A549 (cell line): ENCODE data around the gene CMTM3. TPM values are rescaled to one million over a fixed set of nuclear protein-coding genes. Genes with fewer than 3 reads are reported as not detected.
"Not testable (repeated sequence)": the region's sequence is repeated elsewhere in the genome, so short reads cannot be mapped to it uniquely, and the experiment has no call there.

ENCODE experiments used
- ATAC-seq, 2 experiments: fragments of 200-7000 bp in 1 of 2; fragments of >200 bp in 1 of 2; cut with Nextera tagmentation in 1 of 2; cut with Tn5 transposase in 1 of 2; 3 replicates each; pipeline versions ENCODE4 v1.8.0 to v1.9.1; 2018 to 2020; ENCODE audit warnings: mild to moderate bottlenecking in 1 of 2, moderate library complexity in 1 of 2
- CTCF ChIA-PET: fragments of 300-600 bp; sonication (Branson Sonifier 250); formaldehyde crosslinking; extraction: SDS; loops from one replicate; lab custom pipeline; 2021; ENCODE audit warnings: antibody characterized with exemption, inconsistent platforms; lab: Yijun Ruan, JAX
- POLR2A ChIA-PET: fragments of 350-600 bp; formaldehyde crosslinking; extraction: SDS; loops from one replicate; lab custom pipeline; 2021; ENCODE audit warnings: antibody characterized with exemption, inconsistent platforms; lab: Yijun Ruan, JAX
- DNase-seq, 2 experiments: peaks; one replicate each; pipeline versions ENCODE4 v3.0.0 to v3.0.0-alpha.2; 2011 to 2016; ENCODE audit warnings: low read depth in 1 of 2, low spot score in 1 of 2
- FAIRE-seq: peaks from 2 replicates; lab custom pipeline; 2011; peaks lifted over from hg19 to GRCh38; lab: Jason Lieb, UNC
- H3K27ac ChIP-seq, 2 experiments: fragments of >200 bp; sonication (Bioruptor Twin); formaldehyde crosslinking; 3 replicates each; pipeline ENCODE4 v1.5.1; 2016 to 2017
- H3K4me1 ChIP-seq: fragments of >200 bp; sonication (Bioruptor Twin); formaldehyde crosslinking; 3 replicates; pipeline ENCODE4 v1.6.1; 2016
- H3K4me2 ChIP-seq: fragments of >200 bp; sonication (Bioruptor Twin); formaldehyde crosslinking; 3 replicates; pipeline ENCODE4 v1.6.1; 2016
- H3K4me3 ChIP-seq: fragments of >200 bp; sonication (Bioruptor Twin); formaldehyde crosslinking; 3 replicates; pipeline ENCODE4 v1.5.1; 2016
- H3K9me3 ChIP-seq: fragments of >200 bp; sonication (Bioruptor Twin); formaldehyde crosslinking; 3 replicates; pipeline ENCODE4 v1.6.1; 2016
- ATOH8 ChIP-seq: fragments of 250-450 bp; sonication (Bioruptor Pico); IDR thresholded peaks from 2 replicates; pipeline ENCODE4 v1.5.0; 2020; ENCODE audit warnings: low read depth, mild to moderate bottlenecking, moderate library complexity
- CEBPB ChIP-seq, 2 experiments: fragments of >200 bp in 1 of 2; sonication (Bioruptor Twin) in 1 of 2; formaldehyde crosslinking in 1 of 2; IDR thresholded peaks; 2 replicates each; pipeline ENCODE4 v1.6.1; 2012 to 2016
- CHD2 ChIP-seq: fragments of 150-350 bp; IDR thresholded peaks from 2 replicates; pipeline ENCODE4 v1.6.1; 2014; ENCODE audit warnings: low read length; ENCODE audit not compliant: partially characterized antibody
- ESRRA ChIP-seq: fragments of 150-350 bp; IDR thresholded peaks from 2 replicates; pipeline ENCODE4 v1.6.1; 2014; ENCODE audit warnings: mild to moderate bottlenecking, low read length, borderline replicate concordance
- FOSL2 ChIP-seq, 2 experiments: fragments of 450-650 bp in 1 of 2; fragments of >200 bp in 1 of 2; sonication (Bioruptor Twin) in 1 of 2; formaldehyde crosslinking; IDR thresholded peaks; 2 replicates each; pipeline versions ENCODE4 v1.5.0 to v1.6.1; 2016 to 2020; ENCODE audit warnings: mild to moderate bottlenecking in 1 of 2, moderate library complexity in 1 of 2
- FOXS1 ChIP-seq: fragments of 250-450 bp; sonication (Bioruptor Pico); IDR thresholded peaks from 2 replicates; pipeline ENCODE4 v1.5.0; 2020; ENCODE audit warnings: mild to moderate bottlenecking, moderate library complexity
- HDAC2 ChIP-seq: fragments of 200-600 bp; sonication (generic); IDR thresholded peaks from 2 replicates; pipeline ENCODE4 v1.6.1; 2016
- HOXA7 ChIP-seq: fragments of 250-450 bp; sonication (Bioruptor Pico); IDR thresholded peaks from 2 replicates; pipeline ENCODE4 v1.5.0; 2020; ENCODE audit warnings: mild to moderate bottlenecking, moderate library complexity
- HOXB13 ChIP-seq: fragments of 250-450 bp; sonication (Bioruptor Pico); IDR thresholded peaks from 2 replicates; pipeline ENCODE4 v1.5.0; 2020; ENCODE audit warnings: low read depth, mild to moderate bottlenecking, moderate library complexity
- HOXB5 ChIP-seq: fragments of 250-450 bp; sonication (Bioruptor Pico); IDR thresholded peaks from 2 replicates; pipeline ENCODE4 v1.5.0; 2020; ENCODE audit warnings: mild to moderate bottlenecking, moderate library complexity
- JUN ChIP-seq, 2 experiments: fragments of >200 bp; sonication (Bioruptor Twin); formaldehyde crosslinking; IDR thresholded peaks; 2 replicates in 1 of 2; 3 replicates in 1 of 2; pipeline ENCODE4 v1.6.1; 2016 to 2017
- JUNB ChIP-seq: fragments of >200 bp; sonication (Bioruptor Twin); formaldehyde crosslinking; IDR thresholded peaks from 2 replicates; pipeline ENCODE4 v1.6.1; 2016
- KDM1A ChIP-seq: fragments of 200-600 bp; sonication (generic); IDR thresholded peaks from 2 replicates; pipeline ENCODE4 v1.6.1; 2016; ENCODE audit warnings: low read depth, mild to moderate bottlenecking
- PHF8 ChIP-seq: fragments of 200-600 bp; sonication (generic); IDR thresholded peaks from 2 replicates; pipeline ENCODE4 v1.6.1; 2016; ENCODE audit warnings: low read depth, mild to moderate bottlenecking, antibody characterized with exemption, moderate library complexity, borderline replicate concordance
- POLR2A ChIP-seq: IDR thresholded peaks from 2 replicates; pipeline ENCODE4 v1.6.1; 2012; ENCODE audit warnings: mild to moderate bottlenecking, low read length
- RCOR1 ChIP-seq: fragments of 150-350 bp; IDR thresholded peaks from 2 replicates; pipeline ENCODE4 v1.6.1; 2014; ENCODE audit warnings: antibody characterized with exemption, low read length, low read depth
- RNF2 ChIP-seq: fragments of 200-600 bp; sonication (generic); IDR thresholded peaks from 2 replicates; pipeline ENCODE4 v1.6.1; 2016; ENCODE audit warnings: low read depth, mild to moderate bottlenecking, antibody characterized with exemption, moderate library complexity, borderline replicate concordance
- SMC3 ChIP-seq: fragments of >200 bp; sonication (Bioruptor Twin); formaldehyde crosslinking; IDR thresholded peaks from 3 replicates; pipeline ENCODE4 v1.6.1; 2018; ENCODE audit warnings: inconsistent platforms
- SREBF2 ChIP-seq: fragments of 450-650 bp; IDR thresholded peaks from 2 replicates; pipeline ENCODE4 v1.6.1; 2014; ENCODE audit warnings: mild to moderate bottlenecking, moderate library complexity
- ZC3H11A ChIP-seq: fragments of 450-650 bp; IDR thresholded peaks from 2 replicates; pipeline ENCODE4 v1.6.1; 2014; ENCODE audit warnings: antibody characterized with exemption, mild to moderate bottlenecking
- ZSCAN20 ChIP-seq: fragments of 250-450 bp; sonication (Bioruptor Pico); IDR thresholded peaks from 2 replicates; pipeline ENCODE4 v1.8.0; 2022; ENCODE audit warnings: mild to moderate bottlenecking, moderate library complexity
- WGBS: methylation state at CpG from one replicate; pipeline ENCODE4 v1.1.6; 2017; ENCODE audit errors: missing lambda C conversion rate; 5-methylcytosine and 5-hydroxymethylcytosine counted together
- polyA plus RNA-seq, 4 experiments: library from polyadenylated mRNA; depleted of rRNA in 3 of 4; stranded (reverse); fragments of >200 nt; fragmentation: RNase III in 1 of 4; extraction: RNeasy Plus Mini Kit Qiagen cat#74134 plus additional on column Dnase treatment in 1 of 4; gene quantifications; 2 replicates in 3 of 4; 3 replicates in 1 of 4; pipeline ENCODE4 v1.2.3, GENCODE V29; 2011 to 2017

Gene CMTM3
- polyA plus RNA-seq, 2 of the 4 experiments (the other 2 are of a cell fraction): 36.0 to 36.1 TPM

- TF ChIP-seq SMC3: no peak
- TF ChIP-seq ZC3H11A: no peak
- no peak for TF ChIP-seq KDM1A
Observed at GRCh38 chr16:66619534-66620428, 15.3 kb downstream of the CMTM3 start (continued).

- TF ChIP-seq ZSCAN20 (CRISPR knock-in tag): no peak
- TF ChIP-seq RCOR1: no peak
- no peak for TF ChIP-seq HOXA7 (CRISPR knock-in tag)
- TF ChIP-seq HOXB5: no peak
- CTCF ChIA-PET: interaction anchor here (1.0 to 2.3 kb wide), 5 partner anchors 12 to 290 kb away, joined by 3 to 13 read pairs (median 3); no protein-coding TSS in a partner anchor
- Histone ChIP-seq H3K27ac (no peak overlapping the region), H3K9me3 (no peaks in the 10 kb centered on the region), H3K4me3 (no peak overlapping the region), H3K4me1 (peaks cover 24% of the 10 kb centered on the region), H3K4me2 (no peak overlapping the region)
- POLR2A ChIA-PET: no interaction called here
- DNase-seq (no peak), FAIRE-seq (no peak), ATAC-seq (no peak)
- WGBS: 93% methylated on average over 8 of the region's 8 CpGs
Observed at GRCh38 chr16:66620429-66620795, 15.9 kb downstream of the CMTM3 start.

GRCh38 chr16:66621973-66622372 lies 17.5 kb downstream of the CMTM3 start:
- CTCF ChIA-PET: interaction anchor here (1.5 to 4.1 kb wide), 2 partner anchors 14 to 29 kb away, joined by 5 to 16 read pairs; no protein-coding TSS in a partner anchor
- Histone ChIP-seq H3K9me3 (no peaks in the 10 kb centered on the region), H3K4me3 (no peak overlapping the region), H3K27ac (no peak overlapping the region)
- no peak for DNase-seq
- no peak for ATAC-seq
- no peak for FAIRE-seq
- TF ChIP-seq JUN (IDR thresholded peaks at IDR 0.05): no peak
- TF ChIP-seq HOXB13 (CRISPR knock-in tag): no peak
- no peak for TF ChIP-seq CEBPB (IDR thresholded peaks at IDR 0.05)
- TF ChIP-seq ATOH8 (CRISPR knock-in tag): no peak
- no peak for TF ChIP-seq JUNB
- no peak for TF ChIP-seq FOXS1 (CRISPR knock-in tag)
- no peak for TF ChIP-seq PHF8
- no peak for TF ChIP-seq RNF2
- TF ChIP-seq, all 56 proteins: peak for 0
- WGBS: 91% methylated on average over 14 of the region's 14 CpGs
- Histone ChIP-seq H3K4me2 (no peak overlapping the region), H3K4me1 (peaks cover 24% of the 10 kb centered on the region)
- POLR2A ChIA-PET: no interaction called here

- H3K4me2 ChIP-seq: no peak overlapping the region
- DNase-seq (no peak), ATAC-seq (no peak), FAIRE-seq (no peak)
- no peak overlapping the region for H3K27ac ChIP-seq
- peaks cover 16% of the 10 kb centered on the region for H3K4me1 ChIP-seq
- POLR2A ChIA-PET: no interaction called here
- CTCF ChIA-PET: interaction anchor here (1.1 to 4.1 kb wide), 4 partner anchors 12 to 28 kb away, joined by 3 to 16 read pairs (median 4); no protein-coding TSS in a partner anchor
- no peaks in the 10 kb centered on the region for H3K9me3 ChIP-seq
- TF ChIP-seq PHF8: no peak
- H3K4me3 ChIP-seq: no peak overlapping the region
- WGBS: 69% methylated on average over 3 of the region's 3 CpGs
Observed at GRCh38 chr16:66622863-66623262, 18.4 kb downstream of the CMTM3 start.

- no peak overlapping the region for H3K27ac ChIP-seq
- no peak for TF ChIP-seq FOSL2 (IDR thresholded peaks at IDR 0.05)
- no peak for TF ChIP-seq FOSL2 (CRISPR knock-in tag; IDR thresholded peaks at IDR 0.05)
- TF ChIP-seq KDM1A: no peak
- TF ChIP-seq ZC3H11A: no peak
- no peak for TF ChIP-seq POLR2A
- TF ChIP-seq HDAC2: no peak
- no peak for TF ChIP-seq SREBF2
- TF ChIP-seq ESRRA: no peak
- TF ChIP-seq CHD2: no peak
- ChIA-PET POLR2A (no interaction called here), CTCF (interaction anchor here (1.1 to 4.1 kb wide), 6 partner anchors 13 to 244 kb away, joined by 3 to 16 read pairs (median 8); no protein-coding TSS in a partner anchor)
- no peak overlapping the region for H3K4me2 ChIP-seq
- 86% methylated on average over 3 of the region's 3 CpGs for WGBS
- no peak overlapping the region for H3K4me3 ChIP-seq
- DNase-seq (no peak), FAIRE-seq (no peak), ATAC-seq (no peak)
- H3K4me1 ChIP-seq: peaks cover 7% of the 10 kb centered on the region
- no peaks in the 10 kb centered on the region for H3K9me3 ChIP-seq
Observed at GRCh38 chr16:66623755-66624154, 19.3 kb downstream of the CMTM3 start.

- WGBS: 91% methylated on average over 17 of the region's 17 CpGs
- H3K9me3 ChIP-seq: not testable (repeated sequence)
Observed at GRCh38 chr16:66627611-66628378, 23.3 kb downstream of the CMTM3 start.

More at GRCh38 chr16:66627611-66628378, 23.3 kb downstream of the CMTM3 start:
- H3K4me1 ChIP-seq, DNase-seq, H3K27ac ChIP-seq, H3K4me2 ChIP-seq, POLR2A ChIA-PET, CTCF ChIA-PET, FAIRE-seq, H3K4me3 ChIP-seq, ATAC-seq: not testable (repeated sequence)
